Occipital lobe (tissue), 2 donors: ENCODE measurements around the gene UNC45B. TPM values are rescaled to one million over a fixed set of nuclear protein-coding genes. Genes with fewer than 3 reads are reported as not detected.
"Not testable (repeated sequence)": the region's sequence is repeated elsewhere in the genome, so short reads cannot be mapped to it uniquely, and the experiment has no call there.

Experiments used
- DNase-seq: peaks from one replicate; lab custom pipeline; 2025; lab: John Stamatoyannopoulos, UW
- total RNA-seq: library from RNA; depleted of rRNA; stranded (reverse); fragments of >200 nt; gene quantifications from one replicate; pipeline ENCODE4 v1.2.3, GENCODE V29; 2014

UNC45B gene
- total RNA-seq, 1 donor from 2014 or later: 0.31 TPM

DNA sequence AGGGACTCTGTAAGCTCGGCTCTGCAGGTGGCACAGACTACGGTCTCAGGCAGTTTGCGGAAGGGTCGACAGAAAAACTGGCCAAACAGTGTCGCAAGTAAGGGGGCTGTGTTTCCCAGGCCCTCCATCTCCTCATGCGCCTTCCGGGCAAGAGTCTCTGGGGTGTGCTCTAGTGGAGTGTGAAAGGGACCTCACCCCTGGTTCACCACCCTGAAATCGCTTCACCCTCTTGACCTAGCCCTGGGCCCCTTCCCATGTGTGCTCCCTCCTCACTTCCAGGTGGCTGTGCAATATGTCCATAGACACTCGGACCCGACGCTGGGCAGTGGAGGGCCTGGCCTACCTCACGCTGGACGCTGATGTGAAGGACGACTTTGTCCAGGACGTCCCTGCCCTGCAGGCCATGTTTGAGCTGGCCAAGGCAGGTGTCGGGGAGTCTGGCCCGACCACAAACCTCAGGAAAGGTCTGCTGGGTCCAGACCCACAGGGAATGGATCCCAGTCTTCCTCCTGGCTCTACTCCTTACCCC lies 22.3 kb downstream of the UNC45B start:
- DNase-seq: no peak

DNA sequence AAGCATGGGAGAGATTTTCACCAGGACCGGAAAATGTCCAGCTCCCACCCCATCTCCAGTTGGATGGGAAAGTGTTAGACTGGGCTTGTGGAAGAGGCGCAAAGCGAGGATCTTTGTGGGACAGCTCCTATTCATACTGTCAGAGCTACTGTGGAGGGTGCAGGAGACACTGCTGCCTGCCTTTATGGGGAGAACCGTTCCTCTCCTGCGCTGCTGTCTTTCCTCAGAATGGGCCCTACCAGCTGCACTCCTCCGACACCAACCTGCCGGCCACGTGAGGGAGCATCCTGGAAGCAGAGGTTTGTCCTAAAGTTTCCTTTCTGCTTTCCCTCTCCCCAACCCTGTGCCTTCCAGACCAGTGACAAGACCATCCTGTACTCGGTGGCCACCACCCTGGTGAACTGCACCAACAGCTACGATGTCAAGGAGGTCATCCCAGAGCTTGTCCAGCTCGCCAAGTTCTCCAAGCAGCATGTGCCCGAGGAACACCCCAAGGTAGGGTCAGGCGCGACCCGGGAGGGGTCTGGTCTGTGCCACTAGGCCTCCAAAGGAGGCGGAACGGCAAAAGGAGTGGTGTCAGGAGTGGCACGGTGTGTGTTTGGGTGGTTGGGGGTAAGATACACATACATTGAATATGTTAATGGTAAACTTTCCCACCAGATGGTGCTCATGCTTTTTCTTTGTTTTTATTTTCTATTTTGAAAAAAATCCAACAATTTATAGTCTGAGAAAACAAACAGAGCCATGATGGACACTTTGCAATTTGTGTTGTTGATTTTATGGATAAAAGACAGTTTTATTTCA lies 23.6 kb downstream of the UNC45B start:
- DNase-seq: no peak

DNA sequence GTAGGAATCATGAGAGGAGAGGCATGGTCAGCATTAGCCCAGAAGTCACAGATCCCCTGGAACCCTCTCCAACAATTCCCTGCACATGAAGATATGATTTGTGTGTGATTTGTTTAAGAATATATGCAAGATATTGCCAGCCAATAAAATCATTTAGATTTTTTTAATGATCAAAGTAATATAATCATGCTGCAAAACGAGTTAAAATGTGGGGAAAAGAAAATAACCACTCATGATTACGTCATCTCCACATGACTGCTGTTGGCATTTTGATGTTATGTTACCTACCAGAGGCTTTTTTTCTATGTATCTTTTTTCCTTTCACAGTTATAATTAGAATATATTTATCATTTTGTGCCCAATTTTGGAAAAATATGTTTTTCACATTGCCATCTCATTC lies 24.2 kb downstream of the UNC45B start:
- DNase-seq: no peak

DNA sequence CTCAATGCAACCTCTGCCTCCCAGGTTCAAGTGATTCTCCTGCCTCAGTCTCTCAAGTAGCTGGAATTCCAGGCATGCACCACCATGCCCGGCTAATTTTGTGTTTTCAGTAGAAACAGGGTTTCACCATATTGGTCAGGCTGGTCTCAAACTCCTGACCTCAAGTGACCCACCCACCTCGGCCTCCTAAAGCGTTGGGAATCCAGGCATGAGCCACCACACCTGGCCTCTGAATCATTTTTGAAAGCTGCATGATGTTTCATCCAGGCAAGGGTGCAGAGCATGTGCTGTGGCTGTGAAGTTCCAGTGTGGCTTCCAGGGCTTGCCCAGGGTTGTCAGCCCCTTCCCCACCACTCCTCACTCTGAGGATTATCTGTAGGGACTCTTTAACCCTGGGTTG lies 24.7 kb downstream of the UNC45B start:
- DNase-seq: not testable (repeated sequence)

DNA sequence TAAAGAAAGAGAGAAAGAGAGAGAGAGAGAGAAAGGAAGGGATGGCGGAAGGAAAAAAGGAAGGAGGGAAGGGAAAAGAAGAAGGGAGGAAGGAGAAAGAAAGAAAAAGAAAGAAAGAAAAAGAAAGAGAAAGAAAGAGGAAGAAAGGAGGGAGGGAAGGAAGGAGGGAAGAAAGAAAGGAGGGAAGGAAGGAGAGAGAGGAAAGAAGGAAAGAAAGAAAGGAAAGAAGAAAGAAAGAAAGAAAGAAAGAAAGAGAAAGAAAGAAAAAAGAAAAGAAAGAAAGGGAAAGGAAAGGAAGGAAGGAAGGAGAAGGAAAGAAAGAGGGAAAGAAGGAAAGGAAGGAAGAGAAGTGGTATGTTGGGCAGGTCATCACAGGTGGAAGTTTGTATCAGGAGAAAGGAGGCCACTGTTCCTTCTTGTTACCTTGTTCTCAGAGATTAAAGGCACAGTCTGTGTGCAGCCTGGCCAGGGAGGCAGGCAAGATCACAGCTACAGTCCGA lies 27.3 kb downstream of the UNC45B start:
- no peak for DNase-seq

DNA sequence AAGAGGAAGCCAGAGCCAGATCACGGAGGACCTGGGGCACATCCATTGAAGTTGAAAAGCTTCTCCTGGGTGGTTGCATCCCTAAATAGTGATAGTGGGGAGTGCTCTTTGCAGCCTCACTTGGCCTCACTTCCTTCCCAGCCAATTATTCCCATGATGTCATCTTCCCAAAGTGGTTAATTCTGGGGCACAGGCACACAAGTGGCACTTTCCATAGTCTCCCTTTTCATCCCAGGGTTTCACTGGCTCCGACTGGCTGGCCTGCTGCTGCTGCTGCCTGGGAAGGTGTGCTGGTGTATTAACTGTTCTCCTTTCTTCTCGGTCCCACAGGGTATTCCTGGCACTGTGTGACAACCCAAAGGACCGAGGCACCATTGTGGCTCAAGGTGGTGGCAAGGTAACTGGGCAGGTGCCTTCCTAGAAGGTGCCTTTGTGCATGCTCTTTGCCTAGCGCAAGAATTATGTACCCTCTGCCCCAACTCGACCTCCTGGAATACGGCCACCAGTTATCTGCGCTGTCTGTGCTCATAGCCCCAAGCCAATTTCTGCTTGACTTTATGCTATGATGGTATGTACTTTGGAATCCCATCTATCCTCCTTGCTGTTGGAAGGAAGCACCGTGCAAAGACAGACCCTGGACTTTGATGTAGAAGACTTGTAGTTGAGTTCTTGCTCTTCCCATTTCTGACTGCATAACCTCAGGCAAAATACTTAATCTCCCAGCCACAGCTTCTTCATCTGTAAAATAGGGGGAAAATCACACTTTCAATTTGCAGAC lies 28.2 kb downstream of the UNC45B start:
- no peak for DNase-seq

DNA sequence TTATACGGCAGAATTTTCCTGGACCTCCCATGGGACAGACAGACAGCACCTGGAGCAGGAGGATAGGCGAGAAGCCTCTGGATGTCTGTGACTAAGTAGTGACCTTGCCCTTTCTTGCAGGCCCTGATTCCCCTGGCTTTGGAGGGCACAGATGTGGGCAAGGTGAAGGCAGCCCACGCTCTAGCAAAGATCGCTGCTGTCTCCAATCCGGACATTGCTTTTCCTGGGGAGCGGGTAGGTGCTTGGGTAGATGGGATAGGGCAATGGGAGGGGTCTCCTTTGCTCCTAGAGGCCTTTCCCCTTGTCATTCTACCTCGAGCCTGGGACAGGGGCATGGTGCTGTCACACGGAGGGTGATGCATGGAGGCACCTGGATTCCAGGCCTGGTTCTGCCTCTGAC lies 29.3 kb downstream of the UNC45B start:
- DNase-seq: no peak

DNA sequence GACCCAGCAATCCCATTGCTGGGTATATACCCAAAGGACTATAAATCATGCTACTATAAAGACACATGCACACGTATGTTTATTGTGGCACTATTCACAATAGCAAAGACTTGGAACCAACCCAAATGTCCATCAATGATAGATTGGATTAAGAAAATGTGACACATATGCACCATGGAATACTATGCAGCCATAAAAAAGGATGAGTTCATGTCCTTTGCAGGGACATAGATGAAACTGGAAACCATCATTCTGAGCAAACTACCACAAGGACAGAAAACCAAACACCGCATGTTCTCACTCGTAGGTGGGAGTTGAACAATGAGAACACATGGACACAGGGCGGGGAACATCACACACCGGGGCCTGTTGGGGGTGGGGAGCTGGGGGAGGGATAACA lies 31.8 kb downstream of the UNC45B start:
- not testable (repeated sequence) for DNase-seq

DNA sequence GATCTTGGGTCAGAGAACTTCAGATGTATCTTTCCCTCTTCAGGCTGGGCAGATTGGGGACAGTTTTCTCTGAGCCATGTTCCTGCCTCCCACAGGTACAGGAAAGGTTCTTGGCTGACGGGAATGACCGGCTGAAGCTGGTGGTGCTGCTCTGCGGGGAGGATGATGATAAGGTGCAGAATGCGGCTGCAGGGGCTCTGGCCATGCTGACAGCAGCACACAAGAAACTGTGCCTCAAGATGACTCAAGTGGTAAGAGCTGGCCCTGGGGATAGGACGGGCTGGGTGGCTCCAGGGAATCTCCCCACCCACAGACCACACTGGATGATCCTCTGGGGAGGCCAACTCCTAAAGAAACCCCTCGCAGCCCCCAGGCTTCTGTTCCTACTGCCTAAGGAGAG lies 35.7 kb downstream of the UNC45B start:
- no peak for DNase-seq

DNA sequence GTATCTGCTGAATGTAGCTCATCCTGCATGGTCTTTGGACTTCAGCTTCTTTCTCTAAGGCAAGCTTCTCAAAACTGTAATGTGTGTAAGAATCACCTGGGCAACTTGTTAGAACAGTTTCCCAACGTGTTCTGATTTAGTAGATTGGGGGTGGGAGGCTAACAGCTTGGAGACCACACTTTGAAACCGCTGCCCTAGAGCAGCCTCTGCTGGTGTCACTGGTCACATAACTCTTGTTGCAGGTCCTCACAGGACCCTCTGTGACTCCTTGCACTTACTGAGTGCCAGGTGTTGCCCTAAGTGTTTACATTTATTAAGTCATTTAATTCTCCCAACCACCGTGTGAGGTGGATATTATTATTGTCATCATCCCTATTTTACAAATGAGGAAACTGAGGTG lies 36.7 kb downstream of the UNC45B start:
- no peak for DNase-seq

DNA sequence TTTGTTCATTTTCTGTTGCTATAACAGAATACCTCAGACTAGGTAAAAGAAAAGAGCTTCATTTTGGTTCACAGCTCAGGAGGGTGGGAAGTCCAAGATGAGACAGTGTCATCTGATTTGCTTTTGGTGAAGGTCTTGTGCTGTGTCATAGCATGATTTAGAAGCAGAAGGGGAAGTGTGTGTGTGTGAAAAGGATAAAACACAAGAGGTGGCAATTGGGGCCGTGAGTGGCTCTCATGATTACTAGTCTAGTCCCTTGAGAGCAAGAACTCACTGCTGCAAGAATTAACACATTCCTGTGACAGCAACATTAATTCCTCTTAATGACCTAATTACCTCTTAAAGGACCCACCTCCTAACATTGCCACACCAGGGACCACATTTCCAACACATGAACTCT lies 38.2 kb downstream of the UNC45B start:
- DNase-seq: no peak

DNA sequence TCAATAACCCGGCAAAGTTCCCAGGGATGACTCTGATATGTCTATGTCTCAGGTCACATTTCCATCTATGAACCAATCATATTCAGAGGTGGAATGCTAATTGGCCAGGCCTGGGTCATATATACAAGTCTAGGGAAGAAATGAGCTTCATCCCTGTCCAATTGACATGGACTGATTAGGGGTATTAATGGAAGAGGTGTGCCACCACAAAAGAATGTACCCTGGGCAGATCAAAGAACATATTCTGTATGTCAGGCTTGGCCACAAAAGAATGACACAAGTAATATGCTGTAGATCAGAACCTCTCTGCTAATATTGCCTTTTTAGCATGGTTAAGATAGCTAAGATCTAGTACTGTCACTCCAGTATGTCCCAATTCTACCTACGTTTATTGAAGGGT lies 39.9 kb downstream of the UNC45B start:
- no peak for DNase-seq

DNA sequence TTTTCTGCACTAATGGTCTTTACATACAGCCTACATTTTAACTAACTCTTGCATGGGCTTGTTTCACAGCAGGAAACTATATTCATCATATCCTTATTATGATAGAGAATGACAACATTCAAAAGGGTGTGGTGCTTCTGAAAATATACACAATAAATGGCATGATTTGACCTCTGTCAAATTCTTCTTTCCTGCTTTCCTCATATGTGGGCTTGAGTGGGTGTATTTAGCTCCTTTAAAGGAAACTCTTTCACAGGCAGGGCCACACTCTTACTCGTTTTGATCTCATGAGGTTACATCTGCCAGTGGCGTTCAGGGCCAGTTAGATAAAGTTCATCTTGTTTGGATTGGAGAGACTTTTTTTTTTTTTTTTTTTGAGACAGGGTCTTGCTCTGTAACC lies 40.5 kb downstream of the UNC45B start:
- no peak for DNase-seq

DNA sequence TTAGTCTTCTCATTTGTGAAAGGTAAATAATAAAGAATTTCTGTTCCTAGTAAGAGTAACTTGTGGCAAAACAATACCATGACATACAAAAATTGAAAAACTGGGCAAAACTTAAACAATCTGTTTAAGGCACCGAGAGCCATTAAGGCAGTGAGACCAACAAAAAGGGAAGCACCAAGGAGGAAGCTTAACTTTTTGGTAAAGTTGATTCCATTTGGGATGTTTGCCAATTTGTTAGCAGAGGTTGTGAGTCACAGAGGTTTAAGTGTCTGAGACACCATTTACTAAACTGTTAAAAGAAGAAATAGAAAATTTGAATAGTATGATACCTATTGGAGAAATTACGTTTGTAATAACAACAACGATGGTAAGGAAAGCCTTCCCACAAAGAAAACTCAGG lies 41.7 kb downstream of the UNC45B start:
- DNase-seq: no peak

DNA sequence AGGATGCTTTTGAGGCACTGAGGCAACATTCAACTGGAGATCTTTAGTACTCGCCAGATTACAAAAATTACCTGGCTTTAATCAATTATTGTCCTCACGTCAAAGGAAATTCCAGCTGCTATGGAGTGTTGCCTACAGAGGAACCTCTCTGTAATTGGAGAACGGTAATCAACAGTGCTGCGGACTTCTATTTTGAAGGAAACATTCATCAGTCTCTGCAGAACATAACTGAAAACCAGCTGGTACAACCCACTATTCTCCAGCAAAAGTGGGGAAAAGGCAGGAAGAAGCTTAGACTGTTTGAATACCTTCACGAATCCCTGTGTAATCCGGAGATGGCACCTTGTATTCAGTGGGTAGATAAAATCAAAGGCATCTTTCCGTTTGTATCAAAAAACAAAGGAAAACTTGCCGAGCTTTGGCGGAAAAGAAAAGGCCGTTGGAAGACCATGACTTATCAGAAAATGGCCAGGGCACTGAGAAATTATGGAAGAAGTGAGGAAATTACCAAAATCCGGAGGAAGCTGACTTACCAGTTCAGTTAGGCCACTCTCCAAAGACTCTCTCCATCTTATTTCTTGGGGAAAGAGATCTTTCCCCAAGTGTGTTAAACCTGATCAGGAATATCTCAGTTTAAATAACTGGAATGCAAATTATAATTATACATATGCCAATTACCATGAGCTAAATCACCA lies 43.5 kb downstream of the UNC45B start:
- DNase-seq: no peak

DNA sequence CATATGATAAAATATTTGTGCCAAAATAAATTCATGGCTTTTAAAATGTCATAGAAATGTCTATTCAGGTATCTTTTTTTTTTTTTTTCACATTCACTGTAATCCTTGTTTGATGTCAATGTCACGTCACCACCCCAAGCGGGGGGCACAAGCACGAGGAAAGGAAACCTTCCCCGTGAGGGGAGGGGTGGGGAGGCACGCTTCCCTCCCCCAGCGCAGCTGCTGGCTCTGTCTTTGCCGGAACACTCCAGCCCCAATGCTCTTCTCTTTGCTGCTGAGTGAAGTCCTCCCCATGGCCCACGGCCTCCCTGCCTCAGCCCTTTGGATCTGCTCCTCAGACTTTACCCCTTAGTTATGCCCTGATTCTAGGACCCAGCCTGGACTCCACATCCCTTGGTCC lies 45.1 kb downstream of the UNC45B start:
- no peak for DNase-seq

DNA sequence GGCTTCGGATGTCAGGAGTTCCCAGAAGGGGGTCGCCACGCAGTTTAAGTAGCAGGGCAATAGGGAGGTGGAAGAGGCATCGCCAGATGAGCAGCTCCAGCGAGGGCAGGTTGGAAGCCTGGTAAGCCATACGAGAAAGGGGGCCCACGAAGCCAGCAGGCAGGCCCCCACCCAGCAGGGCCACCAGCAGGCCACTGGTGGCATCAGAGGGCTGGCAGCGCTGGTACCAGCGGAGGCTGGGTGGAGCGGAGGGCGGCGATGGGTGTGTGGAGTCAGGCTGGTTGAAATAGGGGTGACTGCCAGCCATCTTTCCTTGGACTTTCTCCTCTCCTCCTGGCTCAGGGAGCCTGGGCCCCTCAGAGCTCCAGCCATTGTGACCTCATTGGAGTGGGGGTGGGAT lies 46.4 kb downstream of the UNC45B start, which contains the start of gene SLC35G3:
Gene SLC35G3, minus strand, starts transcription at position 393 of the 400 bp plus-strand sequence. Its CDS starts 86 bp downstream, at position 307.
- not testable (repeated sequence) for DNase-seq

DNA sequence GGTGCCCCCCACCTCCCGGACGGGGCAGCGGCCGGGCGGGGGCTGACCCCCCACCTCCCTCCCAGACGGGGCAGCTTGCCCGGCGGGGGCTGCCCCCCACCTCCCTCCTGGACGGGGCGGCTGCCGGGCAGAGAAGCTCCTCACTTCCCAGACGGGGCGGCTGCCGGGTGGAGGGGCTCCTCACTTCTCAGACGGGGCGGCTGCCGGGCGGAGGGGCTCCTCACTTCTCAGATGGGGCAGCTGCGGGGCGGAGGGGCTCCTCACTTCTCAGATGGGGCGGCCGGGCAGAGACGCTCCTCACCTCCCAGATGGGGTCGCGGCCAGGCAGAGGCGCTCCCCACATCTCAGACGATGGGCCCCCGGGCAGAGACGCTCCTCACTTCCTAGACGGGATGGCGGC lies 47.4 kb downstream of the UNC45B start:
- not testable (repeated sequence) for DNase-seq

DNA sequence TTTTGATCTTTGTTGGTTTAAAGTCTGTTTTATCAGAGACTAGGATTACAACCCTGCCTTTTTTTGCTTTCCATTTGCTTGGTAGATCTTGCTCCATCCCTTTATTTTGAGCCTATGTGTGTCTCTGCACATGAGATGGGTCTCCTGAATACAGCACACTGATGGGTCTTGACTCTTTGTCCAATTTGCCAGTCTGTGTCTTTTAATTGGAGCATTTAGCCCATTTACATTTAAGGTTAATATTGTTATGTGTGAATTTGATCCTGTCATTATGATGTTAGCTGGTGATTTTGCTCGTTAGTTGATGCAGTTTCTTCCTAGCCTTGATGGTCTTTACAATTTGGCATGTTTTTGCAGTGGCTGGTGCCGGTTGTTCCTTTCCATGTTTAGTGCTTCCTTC lies 55.0 kb downstream of the UNC45B start:
- DNase-seq: not testable (repeated sequence)

DNA sequence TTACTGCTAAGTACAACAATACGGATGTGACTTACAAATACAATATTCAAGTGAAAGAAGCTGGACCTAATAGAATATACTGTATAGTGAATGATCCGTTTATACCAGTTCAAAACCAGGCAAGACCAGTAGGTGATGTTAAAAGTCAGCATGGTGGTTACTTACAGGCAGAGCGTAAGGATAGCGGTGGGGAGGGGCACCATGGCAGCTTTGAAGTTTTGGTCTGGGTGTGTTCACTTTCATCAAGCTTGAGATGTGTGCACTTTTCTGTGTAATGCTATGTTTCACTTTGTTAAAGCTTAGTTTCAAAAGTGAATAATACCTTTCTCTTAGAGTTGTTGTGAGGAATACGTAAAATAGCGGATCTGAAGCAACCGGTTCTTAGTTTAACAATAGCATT lies 63.1 kb downstream of the UNC45B start:
- DNase-seq: no peak

DNA sequence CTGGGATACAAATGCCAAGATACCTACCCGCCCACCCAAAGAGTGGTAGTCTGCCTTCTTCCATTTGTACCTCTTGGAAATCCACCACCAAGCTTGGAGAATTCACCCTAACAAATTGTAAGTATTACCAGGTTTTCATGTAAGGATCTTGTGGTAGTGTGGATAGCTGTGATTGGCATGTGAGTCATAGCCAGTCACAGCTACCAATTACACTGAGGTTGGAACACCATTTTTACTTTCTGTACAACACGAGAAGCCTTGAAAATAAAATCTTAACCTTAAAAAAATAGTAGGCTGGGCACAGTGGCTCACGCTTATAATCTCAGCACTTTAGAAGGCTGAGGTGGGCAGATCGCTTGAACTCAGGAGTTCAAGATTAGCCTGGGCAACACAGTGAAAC lies 65.1 kb downstream of the UNC45B start:
- no peak for DNase-seq
